GM12878 (cell line): ENCODE data around the gene RNASEH2B. TPM values are rescaled to one million over a fixed set of nuclear protein-coding genes. Genes with fewer than 3 reads are reported as not detected.

ENCODE experiments used
- ATAC-seq: fragments of 200-7000 bp; cut with Tn5 transposase; 3 replicates; pipeline ENCODE4 v1.9.1; 2020; ENCODE audit warnings: mild to moderate bottlenecking, moderate library complexity
- BruUV-seq: library from RNA; stranded (reverse); fragments of 400-500 nt; replicated peaks from 2 replicates; lab custom pipeline; 2021; lab: Mats Ljungman, UMichigan
- CTCF ChIA-PET: fragments of 300-600 bp; sonication (Branson Sonifier 250); formaldehyde crosslinking; extraction: SDS; loops from one replicate; lab custom pipeline; 2021; ENCODE audit warnings: inconsistent platforms; lab: Yijun Ruan, JAX
- POLR2A ChIA-PET: fragments of 350-600 bp; formaldehyde crosslinking; extraction: SDS; loops from one replicate; lab custom pipeline; 2021; ENCODE audit warnings: inconsistent platforms; lab: Charles Lee
- RAD21 ChIA-PET: fragments of 300-600 bp; sonication (Branson Sonifier 250); formaldehyde crosslinking; loops from one replicate; lab custom pipeline; 2023; ENCODE audit warnings: antibody characterized with exemption; ENCODE audit not compliant: unreplicated experiment; lab: Charles Lee
- SMC1A ChIA-PET: fragments of 300-600 bp; sonication (Branson Sonifier 250); formaldehyde crosslinking; loops from one replicate; lab custom pipeline; 2023; ENCODE audit not compliant: unreplicated experiment, uncharacterized antibody; lab: Charles Lee
- DNase-seq: peaks from one replicate; pipeline ENCODE4 v3.0.0-alpha.2; 2011; ENCODE audit warnings: low read depth, low spot score
- FAIRE-seq: peaks from 3 replicates; lab custom pipeline; 2011; peaks lifted over from hg19 to GRCh38; lab: Jason Lieb, UNC
- H2AFZ ChIP-seq: 2 replicates; pipeline ENCODE4 v1.6.0; 2011; ENCODE audit warnings: low read depth, low read length, control low read depth; ENCODE audit not compliant: control insufficient read depth
- H3K27ac ChIP-seq: 2 replicates; pipeline ENCODE4 v1.5.1; 2011; ENCODE audit warnings: control low read depth; ENCODE audit not compliant: control insufficient read depth, insufficient read depth
- H3K27me3 ChIP-seq, 2 experiments: replicated peaks in 1 of 2; 2 replicates each; pipeline versions ENCODE4 v1.6.0 to v1.6.1; 2011; ENCODE audit warnings: low read length in 1 of 2; ENCODE audit not compliant: control insufficient read depth in 2 of 2, insufficient read depth in 2 of 2
- H3K36me3 ChIP-seq, 2 experiments: 2 replicates each; pipeline ENCODE4 v1.5.1; 2011; ENCODE audit warnings: low read length in 1 of 2; ENCODE audit not compliant: control insufficient read depth in 2 of 2, insufficient read depth in 2 of 2
- H3K4me1 ChIP-seq: 2 replicates; pipeline ENCODE4 v1.6.1; 2011; ENCODE audit warnings: mild to moderate bottlenecking, low read length, moderate library complexity, mixed read lengths; ENCODE audit not compliant: control insufficient read depth, insufficient read depth
- H3K4me2 ChIP-seq: 2 replicates; pipeline ENCODE4 v1.6.0; 2011; ENCODE audit warnings: control low read depth; ENCODE audit not compliant: control insufficient read depth, insufficient read depth
- H3K4me3 ChIP-seq: fragments of 200-600 bp; sonication (generic); 2 replicates; pipeline ENCODE4 v1.5.1; 2016
- H3K79me2 ChIP-seq: 2 replicates; pipeline ENCODE4 v1.6.0; 2011; ENCODE audit warnings: low read length; ENCODE audit not compliant: control insufficient read depth, insufficient read depth
- H3K9ac ChIP-seq: 2 replicates; pipeline ENCODE4 v1.8.0; 2011; ENCODE audit warnings: low read length, control low read depth, mixed read lengths; ENCODE audit not compliant: control insufficient read depth, insufficient read depth
- H3K9me3 ChIP-seq: replicated peaks from 3 replicates; pipeline ENCODE4 v1.5.1; 2011; ENCODE audit warnings: mild to moderate bottlenecking, low read length; ENCODE audit not compliant: control insufficient read depth, insufficient read depth
- H4K20me1 ChIP-seq: 2 replicates; pipeline ENCODE4 v1.6.0; 2011; ENCODE audit not compliant: control insufficient read depth, insufficient read depth
- CHD2 ChIP-seq: IDR thresholded peaks from 2 replicates; pipeline ENCODE4 v1.6.1; 2011; ENCODE audit warnings: low read depth, low read length, improper control_type of control experiment, borderline replicate concordance
- CREB1 ChIP-seq: IDR thresholded peaks from 2 replicates; pipeline ENCODE4 v1.6.1; 2012; ENCODE audit warnings: low read depth, mild to moderate bottlenecking, inconsistent platforms
- FOXK2 ChIP-seq: fragments of 450-650 bp; IDR thresholded peaks from 2 replicates; pipeline ENCODE4 v1.6.1; 2017; ENCODE audit warnings: mild to moderate bottlenecking, moderate library complexity
- GABPA ChIP-seq: IDR thresholded peaks from 2 replicates; pipeline ENCODE4 v1.6.1; 2014; ENCODE audit warnings: antibody characterized with exemption, low read depth, mild to moderate bottlenecking, inconsistent platforms
- HCFC1 ChIP-seq: fragments of 150-350 bp; IDR thresholded peaks from 2 replicates; pipeline ENCODE4 v1.6.1; 2014; ENCODE audit warnings: low read length
- MTA2 ChIP-seq: fragments of 450-650 bp; IDR thresholded peaks from 2 replicates; pipeline ENCODE4 v1.6.1; 2016; ENCODE audit warnings: low read depth, mild to moderate bottlenecking, moderate library complexity
- NFXL1 ChIP-seq: fragments of 450-650 bp; IDR thresholded peaks from 2 replicates; pipeline ENCODE4 v1.6.1; 2017; ENCODE audit warnings: antibody characterized with exemption, mild to moderate bottlenecking, borderline replicate concordance
- NR2C2 ChIP-seq: IDR thresholded peaks from 2 replicates; pipeline ENCODE4 v1.6.1; 2011; ENCODE audit warnings: borderline replicate concordance, low read depth; ENCODE audit not compliant: control insufficient read depth, insufficient read length
- TCF12 ChIP-seq: IDR thresholded peaks from 2 replicates; pipeline ENCODE4 v1.6.1; 2011; ENCODE audit warnings: low read depth, mild to moderate bottlenecking, low read length
- ZNF274 ChIP-seq: IDR thresholded peaks from one replicate; pipeline ENCODE4 v1.8.0; 2011; ENCODE audit not compliant: insufficient read length, insufficient read depth
- WGBS: methylation state at CpG from one replicate; pipeline ENCODE4 v1.1.6; 2016; ENCODE audit warnings: low lambda C conversion rate; ENCODE audit not compliant: insufficient replicate concordance, insufficient coverage; ENCODE audit errors: missing lambda C conversion rate; 5-methylcytosine and 5-hydroxymethylcytosine counted together
- in situ Hi-C: fragments of 300-500 bp; cut with MboI; formaldehyde crosslinking; loops from 9 replicates; pipeline ENCODE4 v1.14.3; 2018; ENCODE audit warnings: mixed read lengths
- intact Hi-C: fragments of 100-400 bp; cut with micrococcal nuclease; formaldehyde crosslinking; loops from one replicate; pipeline ENCODE4 v1.14.2; 2022; ENCODE audit not compliant: unreplicated experiment
- polyA plus RNA-seq, 11 experiments: library from polyadenylated mRNA; depleted of rRNA in 4 of 11; unstranded in 6 of 11; stranded (reverse) in 5 of 11; fragments of >200 nt; fragmentation: Nextera tagmentation in 4 of 11; fragmentation: Illumina TruSeq in 1 of 11; extraction: Ambion mirVana in 4 of 11; extraction: Trizol in 1 of 11; gene quantifications; 1 replicate in 1 of 11; 2 replicates in 10 of 11; pipeline versions ENCODE4 v1.2.1 to v1.2.3, GENCODE V29; 2011 to 2016; ENCODE audit warnings: inconsistent platforms in 2 of 11, missing spikeins in 2 of 11, low read depth in 1 of 11
- total RNA-seq, 4 experiments: library from RNA; depleted of rRNA in 3 of 4; stranded (reverse); fragments of >200 nt in 3 of 4; fragmentation: Illumina TruSeq in 1 of 4; extraction: Trizol in 1 of 4; gene quantifications; 2 replicates each; pipeline versions ENCODE4 v1.2.1 to v1.2.3, GENCODE V29; 2013 to 2021
- TF ChIP-seq, protein P1 (sequence below), 3 experiments: IDR thresholded peaks in 2 of 3; conservative IDR thresholded peaks in 1 of 3; 2 replicates each; pipeline ENCODE4 v1.5.1; 2011; ENCODE audit warnings: low read depth in 3 of 3, low read length in 3 of 3, mild to moderate bottlenecking in 3 of 3, control low read depth in 2 of 3, moderate library complexity in 2 of 3, inconsistent platforms in 1 of 3, mixed read lengths in 1 of 3; ENCODE audit not compliant: control insufficient read depth in 2 of 3, insufficient read depth in 1 of 3; ENCODE audit errors: extremely low read depth in 1 of 3
- TF ChIP-seq, protein P2 (sequence below): IDR thresholded peaks from 2 replicates; pipeline ENCODE4 v1.6.1; 2012; ENCODE audit warnings: mild to moderate bottlenecking, low read depth, low read length

RNASEH2B gene
- total and polyA plus RNA-seq, 10 of the 15 experiments (the other 5 are each of a cell fraction or from before 2014, with no cell fraction given) = 64.9 to 148 (median 97.3) TPM

DNA sequence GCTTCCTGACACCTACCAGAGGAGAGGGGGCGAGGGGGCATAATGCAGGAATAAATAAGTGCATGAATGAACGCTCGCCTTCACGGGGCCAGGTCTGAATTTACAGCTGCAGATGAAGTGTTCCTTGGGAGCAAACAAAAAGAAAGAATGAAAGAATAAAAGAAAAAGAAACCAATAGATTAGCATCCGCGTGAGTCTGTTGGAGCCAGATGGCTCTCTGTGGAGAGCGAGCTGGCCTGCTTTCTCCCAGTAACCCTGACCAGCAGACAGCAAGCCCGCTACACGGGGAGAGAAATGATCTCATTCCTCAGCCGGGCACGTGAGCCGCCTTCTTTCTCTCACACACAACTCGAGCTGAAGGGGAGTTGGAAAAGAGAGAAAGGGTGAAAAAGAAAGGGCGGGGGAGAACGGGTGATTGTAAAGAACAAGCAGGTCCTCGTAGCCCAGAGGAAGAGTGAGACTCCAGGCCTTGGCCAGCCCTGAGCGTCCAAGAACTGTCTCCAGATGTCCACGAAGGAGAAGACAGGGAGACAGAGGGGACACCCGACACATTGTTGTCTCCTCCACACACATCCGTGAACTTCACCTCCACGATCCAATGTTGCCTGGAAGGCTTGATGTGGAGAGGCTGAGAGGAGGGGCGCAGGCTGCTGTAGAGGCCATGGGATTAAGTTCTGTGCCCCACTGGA, 81.4 kb downstream of the RNASEH2B start:
- intact Hi-C loops = no loop called here
- SMC1A ChIA-PET = no interaction called here

More for the DNA sequence above, 81.4 kb downstream of the RNASEH2B start:
- no peak overlapping the region for H3K27ac ChIP-seq
- POLR2A ChIA-PET = no interaction called here
- no peak overlapping the region for H2AFZ ChIP-seq
- CTCF ChIA-PET = interaction anchor here (1.0 kb wide), 1 partner anchor 11 kb away, joined by 4 read pairs; no protein-coding TSS in a partner anchor
- in situ Hi-C loops = no loop called here
- WGBS = 85% methylated on average over 22 of the region's 22 CpGs
- no TSS peak for BruUV-seq
- H3K4me2 ChIP-seq = no peak overlapping the region
- RAD21 ChIA-PET = no interaction called here
- H3K27me3 ChIP-seq = no peaks in the 10 kb centered on the region
- H3K9ac ChIP-seq = no peak overlapping the region
- H3K79me2 ChIP-seq = no peaks in the 10 kb centered on the region
- TF ChIP-seq, protein P1, sequence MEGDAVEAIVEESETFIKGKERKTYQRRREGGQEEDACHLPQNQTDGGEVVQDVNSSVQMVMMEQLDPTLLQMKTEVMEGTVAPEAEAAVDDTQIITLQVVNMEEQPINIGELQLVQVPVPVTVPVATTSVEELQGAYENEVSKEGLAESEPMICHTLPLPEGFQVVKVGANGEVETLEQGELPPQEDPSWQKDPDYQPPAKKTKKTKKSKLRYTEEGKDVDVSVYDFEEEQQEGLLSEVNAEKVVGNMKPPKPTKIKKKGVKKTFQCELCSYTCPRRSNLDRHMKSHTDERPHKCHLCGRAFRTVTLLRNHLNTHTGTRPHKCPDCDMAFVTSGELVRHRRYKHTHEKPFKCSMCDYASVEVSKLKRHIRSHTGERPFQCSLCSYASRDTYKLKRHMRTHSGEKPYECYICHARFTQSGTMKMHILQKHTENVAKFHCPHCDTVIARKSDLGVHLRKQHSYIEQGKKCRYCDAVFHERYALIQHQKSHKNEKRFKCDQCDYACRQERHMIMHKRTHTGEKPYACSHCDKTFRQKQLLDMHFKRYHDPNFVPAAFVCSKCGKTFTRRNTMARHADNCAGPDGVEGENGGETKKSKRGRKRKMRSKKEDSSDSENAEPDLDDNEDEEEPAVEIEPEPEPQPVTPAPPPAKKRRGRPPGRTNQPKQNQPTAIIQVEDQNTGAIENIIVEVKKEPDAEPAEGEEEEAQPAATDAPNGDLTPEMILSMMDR (IDR thresholded peaks at IDR 0.05 in 2 of 3, conservative IDR thresholded peaks at IDR 0.05 in 1 of 3; ENCODE audit: control insufficient read depth in 2 of 3, extremely low read depth in 1 of 3, insufficient read depth in 1 of 3, low read depth in 3 of 3, low read length in 3 of 3) = no peak
- TF ChIP-seq CHD2 = no peak
- TF ChIP-seq FOXK2 = no peak
- TF ChIP-seq NFXL1 = no peak
- TF ChIP-seq, protein P2, sequence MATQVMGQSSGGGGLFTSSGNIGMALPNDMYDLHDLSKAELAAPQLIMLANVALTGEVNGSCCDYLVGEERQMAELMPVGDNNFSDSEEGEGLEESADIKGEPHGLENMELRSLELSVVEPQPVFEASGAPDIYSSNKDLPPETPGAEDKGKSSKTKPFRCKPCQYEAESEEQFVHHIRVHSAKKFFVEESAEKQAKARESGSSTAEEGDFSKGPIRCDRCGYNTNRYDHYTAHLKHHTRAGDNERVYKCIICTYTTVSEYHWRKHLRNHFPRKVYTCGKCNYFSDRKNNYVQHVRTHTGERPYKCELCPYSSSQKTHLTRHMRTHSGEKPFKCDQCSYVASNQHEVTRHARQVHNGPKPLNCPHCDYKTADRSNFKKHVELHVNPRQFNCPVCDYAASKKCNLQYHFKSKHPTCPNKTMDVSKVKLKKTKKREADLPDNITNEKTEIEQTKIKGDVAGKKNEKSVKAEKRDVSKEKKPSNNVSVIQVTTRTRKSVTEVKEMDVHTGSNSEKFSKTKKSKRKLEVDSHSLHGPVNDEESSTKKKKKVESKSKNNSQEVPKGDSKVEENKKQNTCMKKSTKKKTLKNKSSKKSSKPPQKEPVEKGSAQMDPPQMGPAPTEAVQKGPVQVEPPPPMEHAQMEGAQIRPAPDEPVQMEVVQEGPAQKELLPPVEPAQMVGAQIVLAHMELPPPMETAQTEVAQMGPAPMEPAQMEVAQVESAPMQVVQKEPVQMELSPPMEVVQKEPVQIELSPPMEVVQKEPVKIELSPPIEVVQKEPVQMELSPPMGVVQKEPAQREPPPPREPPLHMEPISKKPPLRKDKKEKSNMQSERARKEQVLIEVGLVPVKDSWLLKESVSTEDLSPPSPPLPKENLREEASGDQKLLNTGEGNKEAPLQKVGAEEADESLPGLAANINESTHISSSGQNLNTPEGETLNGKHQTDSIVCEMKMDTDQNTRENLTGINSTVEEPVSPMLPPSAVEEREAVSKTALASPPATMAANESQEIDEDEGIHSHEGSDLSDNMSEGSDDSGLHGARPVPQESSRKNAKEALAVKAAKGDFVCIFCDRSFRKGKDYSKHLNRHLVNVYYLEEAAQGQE = no peak
- no peak for TF ChIP-seq GABPA
- TF ChIP-seq TCF12 = no peak
- TF ChIP-seq CREB1 = no peak
- TF ChIP-seq ZNF274 = no peak
- no peak for TF ChIP-seq NR2C2
- TF ChIP-seq HCFC1 = no peak
- TF ChIP-seq MTA2 = no peak
- DNase-seq (no peak), ATAC-seq (no peak), FAIRE-seq (no peak)
- H3K4me3 ChIP-seq = no peak overlapping the region
- peaks cover 11% of the 10 kb centered on the region for H3K4me1 ChIP-seq
- H3K9me3 ChIP-seq = no peaks in the 10 kb centered on the region
- no peaks in the 10 kb centered on the region for H3K36me3 ChIP-seq
- no peaks in the 10 kb centered on the region for H4K20me1 ChIP-seq
